Activated CD8-positive, alpha-beta memory T cell treated with anti-CD3 and anti-CD28 coated beads, Interleukin-2, amount 50 U/mL, for 24 hours (primary cell): Measurements from ENCODE around the gene SOS1.

ENCODE experiments used
- DNase-seq: peaks from one replicate; pipeline ENCODE4 v3.0.0-alpha.2; 2020; ENCODE audit errors: extremely low read depth

SOS1 gene

DNA sequence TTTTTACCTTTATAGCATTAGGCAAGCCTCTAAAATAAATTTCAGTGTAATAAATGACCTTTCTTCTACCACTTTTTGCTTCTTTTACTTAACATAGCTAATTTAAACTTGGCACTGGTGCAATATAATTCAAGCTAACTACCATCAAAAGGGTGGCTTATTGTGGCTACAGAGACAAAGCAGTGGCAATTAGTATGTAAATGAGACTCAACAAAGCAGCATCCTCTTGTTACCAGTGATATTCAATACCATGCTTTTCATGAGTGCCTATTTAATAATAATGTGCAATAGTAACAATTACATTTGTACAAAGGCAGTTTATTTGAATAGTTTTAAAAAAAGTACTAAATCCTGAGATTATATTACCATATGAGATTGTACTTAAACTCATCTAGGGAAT is 93.4 kb downstream of the SOS1 start:
- DNase-seq, result no peak

DNA sequence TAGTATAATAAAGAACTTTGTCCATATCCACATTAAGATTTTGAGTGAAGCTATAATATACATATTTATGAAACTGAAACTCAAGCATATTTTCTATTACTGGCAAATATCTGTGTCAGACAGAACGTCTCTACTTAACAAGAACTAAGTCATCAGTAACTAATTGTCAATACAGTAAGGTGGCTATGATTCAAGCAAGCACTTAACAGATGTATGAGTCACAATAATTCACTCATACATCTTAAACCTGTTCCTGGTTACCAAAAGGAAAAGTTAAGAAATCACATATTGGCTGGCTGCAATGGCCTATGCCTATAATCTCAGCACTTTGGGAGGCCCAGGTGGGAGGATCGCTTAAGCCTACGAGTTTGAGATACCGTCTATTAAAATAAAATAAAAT is 96.0 kb downstream of the SOS1 start:
- no peak for DNase-seq

DNA sequence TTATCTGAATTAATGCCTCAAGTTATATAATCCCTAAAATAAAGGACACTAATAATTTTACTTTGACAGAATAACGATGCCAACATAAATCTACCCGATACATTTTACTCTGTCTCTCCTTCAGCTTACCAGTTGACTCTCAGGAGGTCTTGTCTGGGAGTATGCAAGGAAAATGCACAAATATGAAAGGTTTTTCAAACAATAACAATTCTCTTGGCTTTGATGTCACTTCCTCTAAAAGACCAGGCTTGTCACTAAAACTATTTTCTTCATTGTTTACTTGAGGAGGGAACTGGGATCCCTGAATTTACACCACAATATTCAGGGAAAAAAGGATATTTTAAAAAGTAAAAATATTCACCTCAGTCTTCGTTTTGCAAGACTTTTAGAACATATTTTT is 97.2 kb downstream of the SOS1 start:
- no peak for DNase-seq

DNA sequence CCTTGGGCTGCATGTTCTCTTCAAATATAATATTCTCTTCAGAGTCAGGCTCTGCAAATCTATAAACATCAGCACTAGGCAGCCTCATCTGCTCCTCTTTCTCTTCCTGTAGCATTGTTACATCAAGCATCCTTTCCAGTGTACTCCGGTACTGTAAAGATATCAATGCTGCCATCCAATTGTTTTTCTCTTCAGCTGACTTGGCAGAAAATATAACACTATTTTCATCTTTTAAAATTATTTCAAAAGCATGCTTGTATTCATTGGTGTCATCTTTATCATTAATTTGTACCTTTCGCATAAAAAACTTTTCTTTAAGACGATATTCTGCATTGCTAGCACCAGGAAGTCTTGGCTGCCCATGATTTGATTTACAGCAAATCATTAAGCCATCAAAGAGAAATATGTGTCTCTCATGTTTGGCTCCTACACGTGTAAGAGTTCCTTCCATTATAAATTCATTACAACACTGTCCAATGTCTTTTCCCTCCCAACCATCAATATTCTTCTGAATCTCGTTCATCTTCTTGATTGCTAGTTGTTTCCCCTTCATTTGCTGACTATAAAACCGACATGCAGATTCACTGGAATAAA is 98.1 kb downstream of the SOS1 start:
- DNase-seq, result no peak

DNA sequence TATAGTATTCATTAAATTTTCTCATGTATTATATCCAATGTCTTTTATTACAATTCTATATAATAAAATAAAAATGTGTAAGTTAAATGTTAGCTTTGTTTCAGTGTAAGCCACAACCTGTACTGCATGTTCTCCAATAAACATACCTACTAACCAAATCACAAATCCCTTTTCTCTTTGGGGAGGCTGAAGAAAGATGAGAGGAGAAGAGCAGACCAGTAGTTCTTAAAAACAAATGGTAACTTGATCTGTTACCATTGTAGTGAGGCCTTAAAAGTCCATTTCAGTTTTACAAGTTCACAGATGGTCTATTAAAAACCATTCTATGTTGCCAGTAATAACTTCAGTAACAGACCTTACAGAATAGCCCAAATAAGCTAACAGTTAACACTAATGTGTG is 100.5 kb downstream of the SOS1 start:
- no peak for DNase-seq

DNA sequence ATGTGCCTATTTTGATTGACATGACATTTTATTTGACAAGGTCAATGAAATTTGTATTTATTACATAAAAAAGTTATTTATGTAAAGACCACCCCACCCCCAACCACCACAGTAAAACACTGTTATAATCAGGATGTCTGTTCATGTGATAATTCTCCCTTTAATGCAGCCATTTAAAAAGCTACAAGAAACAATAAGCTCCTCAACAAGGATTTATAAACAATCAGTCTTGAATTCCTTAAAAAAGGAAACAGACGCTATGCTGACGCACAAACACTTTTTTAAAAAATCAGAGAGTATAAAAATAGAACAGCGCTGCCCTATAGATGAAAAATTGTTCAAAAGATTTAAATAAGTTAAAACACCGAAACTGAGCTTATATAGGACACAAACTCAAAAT is 102.2 kb downstream of the SOS1 start:
- DNase-seq, result no peak

DNA sequence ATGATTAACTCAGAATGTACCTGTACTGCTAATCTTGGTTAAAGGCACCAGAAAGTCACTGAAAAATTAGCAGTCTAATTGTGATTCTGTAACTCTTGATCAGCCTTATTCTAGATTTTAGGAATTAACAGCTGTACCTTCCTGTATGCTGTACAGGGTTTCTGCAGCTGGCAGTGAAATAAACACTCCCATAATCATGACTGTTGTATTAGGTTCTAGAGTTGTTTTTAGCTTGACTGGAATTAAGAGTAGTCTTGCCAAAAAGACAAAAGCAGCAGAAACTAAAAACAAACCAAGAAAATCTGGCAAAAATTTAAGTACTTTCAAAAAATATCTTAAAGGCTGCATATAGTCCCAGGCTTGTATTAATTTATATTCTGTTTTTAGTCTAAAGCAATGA is 103.5 kb downstream of the SOS1 start:
- no peak for DNase-seq

DNA sequence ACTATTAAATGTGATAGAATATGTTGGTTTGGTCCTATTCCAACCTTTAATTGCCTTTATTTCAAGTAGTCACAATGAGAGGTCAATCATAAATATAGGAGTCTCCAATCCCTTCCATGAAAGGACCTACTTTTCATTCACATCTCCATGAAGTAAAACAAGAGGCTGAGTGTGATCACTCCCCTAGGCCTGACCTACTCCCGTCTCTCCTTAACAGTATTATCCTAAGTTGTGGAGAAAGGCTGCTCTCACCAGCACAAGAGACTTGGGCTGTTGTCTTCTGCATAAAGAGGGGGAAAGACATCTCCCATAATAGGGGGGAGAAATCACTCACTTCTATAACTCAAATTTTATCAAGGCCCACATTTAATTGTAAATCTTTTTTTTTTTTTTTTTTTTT is 105.4 kb downstream of the SOS1 start:
- DNase-seq, result no peak

DNA sequence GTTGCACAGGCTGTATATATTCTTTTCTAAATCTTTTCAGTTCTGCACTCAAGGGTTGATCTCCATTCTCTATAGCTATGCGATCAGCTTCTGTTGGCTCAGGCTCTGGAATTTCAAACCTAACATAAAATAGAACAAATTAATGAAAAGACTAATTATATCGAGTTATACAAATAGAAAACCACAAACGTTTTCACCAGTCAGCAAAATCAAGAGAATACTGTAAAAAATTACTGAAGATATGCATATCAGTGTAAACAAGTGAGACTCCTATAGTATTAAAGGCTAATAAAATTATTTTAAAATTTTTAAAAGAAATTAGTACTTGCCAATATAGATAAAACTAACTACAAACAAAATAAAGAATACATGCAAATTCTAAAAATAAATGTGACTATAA is 107.0 kb downstream of the SOS1 start:
- no peak for DNase-seq

DNA sequence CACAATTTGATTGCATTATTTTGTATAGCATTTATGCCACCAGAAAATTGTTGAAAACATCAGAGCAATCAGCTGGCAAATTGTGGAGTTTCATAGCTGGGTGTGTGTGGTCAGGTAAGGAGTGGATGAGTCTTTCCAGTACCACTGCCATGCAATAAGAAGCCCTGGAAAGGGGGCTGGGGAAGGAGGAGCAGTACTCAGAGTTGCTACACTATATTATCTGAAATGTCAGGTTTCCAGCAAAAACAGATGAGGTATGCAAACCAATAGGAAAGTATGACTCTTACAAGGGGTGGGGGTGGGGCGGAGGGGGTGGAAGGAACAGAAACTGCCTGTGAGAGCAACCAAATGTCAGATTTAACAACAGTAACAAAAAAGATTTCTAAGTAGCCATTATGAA is 112.2 kb downstream of the SOS1 start:
- no peak for DNase-seq

DNA sequence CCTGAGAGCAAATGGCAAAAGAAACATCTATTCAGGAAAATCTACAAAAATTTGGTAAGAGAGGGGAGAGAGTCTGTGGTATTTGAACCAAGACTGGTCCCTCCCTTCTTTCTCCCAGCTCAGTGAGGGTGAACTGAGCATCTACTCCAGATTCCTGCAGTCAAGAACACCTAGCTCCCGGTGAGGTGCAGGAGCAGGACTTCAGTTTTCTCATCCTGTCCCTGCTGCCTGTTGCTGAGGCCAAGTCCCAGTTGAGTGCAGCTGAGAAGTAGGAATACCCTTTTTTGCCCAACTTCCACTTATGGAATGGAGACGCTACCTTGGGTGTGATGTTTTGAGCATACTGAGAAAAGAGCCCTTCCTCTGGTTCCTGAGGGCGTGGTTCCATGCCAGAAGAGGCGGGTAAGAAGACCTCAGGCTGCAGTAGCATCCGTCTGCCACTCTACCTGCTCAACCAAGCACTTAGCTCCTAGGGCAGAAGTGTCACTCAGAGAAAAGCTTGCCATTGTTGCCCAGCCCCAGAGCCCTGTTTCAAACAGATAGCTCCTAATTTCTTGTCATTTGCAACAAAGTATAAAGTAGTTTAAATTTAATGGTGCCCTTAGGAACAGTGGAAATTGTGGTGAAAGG is 112.9 kb downstream of the SOS1 start:
- DNase-seq, result no peak

DNA sequence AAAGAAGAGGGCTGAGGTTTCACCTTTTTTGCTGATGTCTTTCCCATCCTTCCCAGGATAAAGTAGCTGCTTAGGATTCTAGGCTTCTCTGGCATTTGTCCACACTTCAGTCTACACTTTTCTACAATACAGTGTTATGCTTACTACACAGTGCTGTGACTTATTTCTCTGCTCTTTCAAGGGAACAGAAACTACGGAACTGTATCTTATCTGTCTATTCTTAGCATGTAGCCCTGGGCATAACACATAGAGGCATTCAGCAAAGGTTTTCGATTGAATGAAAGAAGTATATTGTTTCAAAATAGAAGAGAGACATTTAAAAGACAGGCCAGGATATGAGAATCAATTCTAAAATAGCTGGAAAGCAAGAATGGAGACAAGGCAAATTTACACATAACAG is 120.3 kb downstream of the SOS1 start:
- DNase-seq, result no peak

DNA sequence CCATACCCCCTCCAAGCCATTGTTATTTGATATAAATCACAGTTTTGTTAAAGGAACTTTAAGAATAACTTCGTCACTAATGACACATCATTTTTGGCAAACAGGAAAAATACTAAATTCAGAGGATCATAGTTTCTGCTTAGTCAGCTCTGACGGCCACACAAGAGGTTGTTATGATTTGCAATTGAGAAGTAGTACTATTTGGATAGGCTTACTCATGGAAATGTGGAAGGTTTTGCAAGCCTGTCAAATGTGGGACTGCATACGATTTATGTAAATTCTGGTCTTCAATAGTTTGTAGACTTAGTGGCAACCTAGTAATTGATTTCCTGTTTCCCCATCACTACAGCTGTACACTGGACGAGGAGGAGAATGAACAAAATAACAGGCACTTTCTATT is 123.1 kb downstream of the SOS1 start:
- no peak for DNase-seq

DNA sequence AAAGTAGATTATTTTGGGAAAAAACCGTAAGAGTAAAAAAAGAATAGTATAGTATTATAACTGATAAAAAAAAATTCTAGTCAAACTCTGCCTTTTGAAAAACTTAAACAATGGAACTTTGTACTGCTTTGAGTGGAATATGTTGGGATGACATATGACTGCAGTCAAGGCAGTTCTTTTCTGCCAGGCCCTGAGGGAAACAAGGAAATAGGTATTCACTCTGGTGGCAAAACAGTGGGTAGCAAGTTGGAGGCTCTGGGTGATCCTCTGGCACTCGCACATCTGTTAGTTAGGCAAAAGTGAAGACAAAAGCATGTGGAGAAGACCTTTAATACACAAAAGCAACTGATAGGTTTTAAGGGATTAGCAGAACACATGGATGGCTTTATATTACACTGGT is 129.0 kb downstream of the SOS1 start:
- no peak for DNase-seq

DNA sequence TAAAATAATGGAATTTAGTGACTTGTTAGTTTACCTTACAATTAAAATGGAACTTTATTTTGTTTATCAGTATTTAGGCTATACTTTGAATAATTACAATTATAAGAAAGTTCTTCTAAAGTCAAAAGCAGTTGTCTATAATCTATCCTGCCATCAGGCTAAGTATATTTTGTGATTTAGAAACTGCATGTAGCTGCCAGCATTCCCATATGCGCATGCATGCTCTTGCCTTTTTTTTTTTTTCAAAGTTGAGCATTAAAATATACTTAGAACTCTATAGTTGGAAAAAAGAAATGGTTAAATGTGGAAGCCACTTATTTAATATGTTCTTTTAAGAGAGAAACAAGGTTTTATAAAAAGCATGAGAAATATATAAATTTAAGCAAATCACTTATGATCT is 132.1 kb downstream of the SOS1 start:
- no peak for DNase-seq

DNA sequence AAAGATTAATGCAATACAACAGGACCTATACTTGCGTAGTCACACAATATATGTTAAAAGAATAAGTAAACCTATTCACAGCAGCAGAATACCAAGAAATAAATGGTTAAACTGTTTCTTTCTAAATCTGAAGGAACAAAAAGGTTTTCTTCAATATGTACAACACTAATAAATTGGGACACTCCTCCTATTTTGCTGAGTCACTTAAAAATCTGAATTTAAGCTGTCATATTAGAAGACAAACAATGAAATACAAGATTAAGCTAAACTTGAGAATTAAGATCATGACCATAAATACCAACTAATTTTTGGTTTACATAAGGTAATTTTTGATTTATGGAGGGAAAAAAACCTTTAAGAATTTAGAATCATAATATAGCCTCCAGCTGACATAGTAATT is 138.4 kb downstream of the SOS1 start:
- DNase-seq, result no peak

DNA sequence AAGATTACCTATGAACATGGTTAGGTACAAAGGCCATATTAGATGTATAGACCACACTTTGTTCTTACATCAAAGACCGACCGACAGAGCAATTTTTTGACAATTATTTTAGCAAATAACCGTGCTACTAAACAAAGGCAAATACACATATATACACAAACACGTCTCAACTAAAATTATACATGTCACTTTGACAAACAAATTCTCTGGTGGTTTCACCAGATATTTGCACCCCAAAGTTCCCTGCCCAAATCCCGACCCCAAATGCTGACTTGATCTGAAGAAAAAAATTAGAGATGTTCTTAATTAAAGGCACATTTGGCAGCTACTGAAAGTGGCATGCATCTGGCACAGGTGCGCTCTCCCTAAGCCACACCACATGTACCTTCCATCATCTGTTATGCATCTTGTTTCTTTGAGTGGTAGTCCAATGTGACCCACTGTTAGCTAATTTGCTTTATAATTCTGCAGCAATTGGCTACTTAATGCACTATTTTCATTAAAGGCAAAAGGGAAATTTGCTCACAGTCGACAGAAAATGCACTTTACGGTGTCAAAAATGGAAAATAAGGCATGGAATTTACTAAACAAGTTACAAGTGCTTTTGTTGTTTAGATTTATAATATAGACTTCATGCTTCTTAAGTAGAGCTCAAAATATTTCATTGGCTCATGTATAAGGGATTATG is 139.0 kb downstream of the SOS1 start:
- DNase-seq, result no peak

DNA sequence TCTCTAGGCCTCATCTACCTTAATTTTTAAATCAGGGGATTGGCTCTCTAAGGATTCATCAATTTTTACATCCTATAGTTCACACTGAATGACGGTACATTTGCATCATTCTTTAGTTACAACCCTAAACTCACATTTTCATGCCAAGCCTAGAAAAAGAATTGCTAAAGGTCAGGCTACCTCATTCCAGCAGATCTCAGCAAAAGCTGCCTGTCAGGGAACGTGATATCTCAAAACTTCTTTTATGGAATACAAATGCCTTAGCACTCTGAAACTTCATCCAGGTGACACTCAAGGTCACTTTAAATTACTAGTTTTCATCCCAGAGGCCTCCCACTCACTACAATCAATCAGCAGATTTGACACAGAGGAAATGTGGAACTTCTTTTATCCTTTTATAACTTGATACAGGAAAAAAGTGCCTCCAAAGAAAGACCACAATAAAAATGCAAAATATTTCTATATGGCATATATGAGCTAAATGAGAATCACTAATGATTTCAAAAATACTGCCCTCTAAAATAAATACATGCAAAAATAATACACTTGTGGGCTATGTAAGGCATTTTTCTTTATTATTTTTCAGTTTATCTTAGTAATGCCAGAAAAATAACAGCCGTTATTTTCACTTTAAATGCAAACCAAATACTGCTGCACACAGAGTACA is 139.7 kb downstream of the SOS1 start:
- DNase-seq, result no peak

DNA sequence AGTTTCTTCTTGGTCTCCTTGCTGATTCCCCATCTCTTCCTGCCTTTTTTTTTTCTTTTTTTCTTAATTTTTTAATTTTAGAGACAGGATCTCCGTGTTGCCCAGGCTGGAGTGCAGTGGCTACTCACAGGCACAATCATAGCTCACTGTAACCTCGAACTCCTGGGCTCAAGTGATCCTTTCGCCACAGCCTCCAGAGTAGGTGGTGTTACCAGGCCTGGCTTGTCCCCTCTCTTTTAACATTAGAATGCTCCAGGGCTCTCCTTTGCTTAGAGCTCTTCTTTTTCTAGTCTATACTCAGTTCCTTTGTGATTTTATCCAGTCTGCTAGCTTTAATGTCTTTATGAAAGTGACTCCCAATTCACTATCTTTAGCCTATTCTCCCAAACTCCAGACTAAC is 141.9 kb downstream of the SOS1 start:
- no peak for DNase-seq

DNA sequence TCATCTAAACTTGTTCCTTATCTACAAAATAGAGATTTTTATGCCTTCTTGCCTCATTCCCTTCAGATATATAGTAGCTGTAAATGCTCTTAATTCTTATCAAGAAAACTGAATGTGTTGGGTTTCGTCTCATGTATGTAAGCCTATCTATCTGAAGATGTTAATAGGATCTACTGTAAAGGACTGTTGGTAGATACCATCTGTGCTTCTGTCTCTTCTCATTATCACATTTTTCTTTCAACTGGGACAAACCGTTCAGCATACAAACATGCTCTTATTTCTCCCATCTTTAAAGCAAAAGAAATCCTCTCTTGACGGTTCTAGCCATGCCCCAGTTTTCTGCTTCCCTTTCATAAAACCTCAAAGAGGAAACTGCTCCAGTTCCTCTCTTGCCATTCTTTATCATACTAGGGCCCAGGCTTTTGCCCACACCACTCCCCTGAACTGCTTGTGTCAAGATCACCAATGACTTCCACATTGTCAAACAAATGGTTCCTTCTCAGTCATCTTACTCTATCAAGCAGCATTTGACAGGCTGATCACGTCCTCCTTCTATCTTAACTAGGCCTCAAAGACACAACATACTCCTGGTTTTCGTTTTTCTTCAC is 142.5 kb downstream of the SOS1 start:
- no peak for DNase-seq

DNA sequence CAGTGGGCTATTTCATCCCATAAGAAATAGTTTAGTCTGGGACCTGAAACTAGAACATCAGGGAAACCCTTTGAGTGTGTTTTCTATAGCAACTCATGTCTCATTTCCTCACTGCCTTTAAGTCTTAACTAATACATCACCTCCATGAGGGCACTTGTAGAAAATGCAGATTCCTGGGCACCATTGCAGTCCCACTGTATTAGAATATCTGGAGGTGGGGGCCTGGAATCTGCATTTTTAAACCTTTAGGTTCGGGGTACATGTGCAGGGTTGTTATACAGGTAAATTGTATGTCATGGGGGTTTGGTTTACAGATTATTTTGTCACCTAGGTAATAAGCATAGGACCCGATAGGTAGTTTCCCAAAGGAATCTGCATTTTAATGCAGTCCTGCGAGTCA is 143.8 kb downstream of the SOS1 start:
- no peak for DNase-seq

DNA sequence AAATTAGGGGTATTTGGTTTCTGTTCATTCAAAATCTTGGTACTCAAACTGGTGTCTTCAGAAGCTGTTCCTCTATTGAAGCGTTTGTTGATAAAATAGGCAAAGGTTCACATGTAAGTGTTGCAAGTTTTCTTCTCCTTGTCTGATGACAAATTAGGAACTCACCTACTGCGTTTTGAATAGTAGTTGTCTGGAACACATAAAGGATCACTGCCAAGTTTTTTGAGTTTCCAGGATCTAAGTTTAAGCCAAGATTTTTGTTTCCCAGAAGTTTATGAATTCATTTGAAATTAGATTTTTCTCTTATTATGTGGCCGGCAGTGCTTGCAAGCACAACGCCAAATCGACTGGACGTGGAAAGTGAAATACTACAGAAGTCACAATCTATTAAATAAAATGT is 145.8 kb downstream of the SOS1 start:
- DNase-seq, result no peak

DNA sequence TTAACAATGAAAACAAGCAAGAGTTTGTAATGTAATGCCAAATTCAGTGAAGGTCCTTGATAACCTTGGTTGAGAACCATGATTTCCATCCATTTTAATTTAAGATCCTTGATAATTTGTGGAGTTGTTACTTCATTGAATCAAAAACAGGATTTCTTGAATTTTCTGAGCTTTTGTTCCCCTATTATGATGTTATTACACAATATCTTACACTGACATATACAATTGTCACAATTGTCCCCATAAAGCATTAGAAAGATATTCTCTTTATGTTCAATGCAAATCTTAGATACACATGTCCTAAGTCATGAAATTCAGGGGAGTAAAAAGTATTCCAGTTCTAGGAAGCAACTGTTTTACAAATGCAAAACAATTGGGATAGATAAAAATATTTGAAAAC is 147.6 kb downstream of the SOS1 start:
- DNase-seq, result no peak
